Measurements from ENCODE around the gene DTNA.

The DTNA gene

DNA sequence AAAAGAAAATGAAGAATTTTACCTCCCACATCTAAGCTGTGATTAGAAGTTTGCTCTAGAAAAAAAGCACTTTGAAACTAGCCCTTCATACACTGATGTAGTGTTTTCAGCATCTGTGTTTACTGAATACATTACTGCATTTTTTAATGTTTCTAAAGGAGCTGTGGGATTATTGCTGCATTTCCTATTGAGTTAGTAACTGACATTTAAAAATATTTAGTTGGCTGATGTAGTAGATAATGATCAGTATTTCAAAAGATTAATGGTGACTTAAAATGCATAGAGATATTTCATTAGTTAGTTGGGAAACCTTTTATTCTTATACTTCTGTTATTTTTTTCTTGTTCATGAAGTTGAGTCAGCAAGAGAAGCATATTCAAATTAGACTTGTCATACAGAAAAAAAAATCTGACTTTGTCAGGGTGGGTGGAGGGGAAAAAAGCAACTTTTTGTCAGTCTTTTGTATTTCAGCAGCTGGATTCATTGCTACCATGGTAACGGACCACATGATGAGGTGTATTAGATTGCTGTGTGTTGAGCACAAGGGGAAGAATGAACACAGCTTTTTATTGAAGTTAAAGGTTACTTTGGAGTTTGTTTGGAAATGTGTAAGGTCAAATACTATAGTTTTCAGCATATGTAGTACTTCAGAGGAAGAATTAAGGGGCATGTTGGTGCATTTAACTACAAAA lies at the start of gene DTNA:
TSS of gene DTNA (plus strand) at position 549 of the 692 bp plus-strand sequence. CDS start 45,679 bp downstream, outside the sequence.
- TF ChIP-seq GATA3 (IDR thresholded peaks at IDR 0.05; ENCODE audit: low read depth, low read length) (no peak), GATA2 (IDR thresholded peaks at IDR 0.05; ENCODE audit: low read depth, low read length) (no peak)

DNA sequence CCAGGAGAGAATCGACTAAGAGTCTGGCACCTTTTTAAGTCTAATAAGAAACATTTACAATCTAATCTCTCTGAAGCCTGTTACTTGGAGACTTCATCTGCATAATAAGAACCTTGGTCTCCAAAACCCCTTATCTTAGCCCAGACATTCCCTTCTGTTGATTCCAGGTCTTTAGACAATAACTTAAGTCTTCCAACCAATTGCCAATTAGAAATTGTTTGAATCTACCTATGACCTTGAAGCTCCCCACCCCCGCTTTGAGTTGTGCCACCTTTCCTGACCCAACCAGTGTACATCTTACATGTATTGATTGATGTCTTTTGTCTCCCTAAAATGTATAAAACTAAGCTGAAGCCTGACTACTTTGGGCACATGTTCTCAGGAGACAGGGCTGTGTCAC lies 49.5 kb upstream of the DTNA start:
- TF ChIP-seq GATA3 (IDR thresholded peaks at IDR 0.05; ENCODE audit: low read depth, low read length), result no peak
- no peak for TF ChIP-seq GATA2 (IDR thresholded peaks at IDR 0.05; ENCODE audit: low read depth, low read length)

DNA sequence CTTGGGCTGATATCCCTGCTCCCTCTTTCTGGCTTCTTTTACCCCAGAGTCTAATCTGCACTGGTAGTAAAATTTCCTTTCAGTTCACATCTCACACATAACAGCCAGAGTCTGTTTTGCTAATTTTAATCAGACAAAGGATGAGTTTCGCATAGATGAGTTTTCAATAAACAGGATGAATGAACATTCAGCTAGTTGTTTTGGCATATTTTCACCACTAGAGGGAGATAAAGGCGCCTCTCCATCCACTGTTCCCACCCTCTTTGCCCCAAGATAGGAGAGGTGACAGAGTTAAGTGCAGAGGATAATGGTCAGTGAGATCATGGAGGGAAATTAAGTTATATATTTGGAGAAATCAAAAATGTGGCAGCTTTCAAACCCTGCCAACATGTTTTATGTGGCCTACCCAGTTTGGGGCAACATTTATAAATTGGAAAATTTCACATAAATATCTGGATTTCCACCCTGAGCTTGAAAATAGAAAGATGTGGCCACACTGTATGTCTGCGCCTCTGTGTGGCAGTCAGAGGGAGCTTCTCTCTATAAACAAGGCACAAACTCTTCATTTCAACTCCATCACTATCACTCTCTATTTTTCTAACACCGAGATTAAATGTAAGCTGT lies 48.5 kb upstream of the DTNA start:
- TF ChIP-seq GATA2 (IDR thresholded peaks at IDR 0.05; ENCODE audit: low read depth, low read length) (no peak), GATA3 (IDR thresholded peaks at IDR 0.05; ENCODE audit: low read depth, low read length) (no peak)

DNA sequence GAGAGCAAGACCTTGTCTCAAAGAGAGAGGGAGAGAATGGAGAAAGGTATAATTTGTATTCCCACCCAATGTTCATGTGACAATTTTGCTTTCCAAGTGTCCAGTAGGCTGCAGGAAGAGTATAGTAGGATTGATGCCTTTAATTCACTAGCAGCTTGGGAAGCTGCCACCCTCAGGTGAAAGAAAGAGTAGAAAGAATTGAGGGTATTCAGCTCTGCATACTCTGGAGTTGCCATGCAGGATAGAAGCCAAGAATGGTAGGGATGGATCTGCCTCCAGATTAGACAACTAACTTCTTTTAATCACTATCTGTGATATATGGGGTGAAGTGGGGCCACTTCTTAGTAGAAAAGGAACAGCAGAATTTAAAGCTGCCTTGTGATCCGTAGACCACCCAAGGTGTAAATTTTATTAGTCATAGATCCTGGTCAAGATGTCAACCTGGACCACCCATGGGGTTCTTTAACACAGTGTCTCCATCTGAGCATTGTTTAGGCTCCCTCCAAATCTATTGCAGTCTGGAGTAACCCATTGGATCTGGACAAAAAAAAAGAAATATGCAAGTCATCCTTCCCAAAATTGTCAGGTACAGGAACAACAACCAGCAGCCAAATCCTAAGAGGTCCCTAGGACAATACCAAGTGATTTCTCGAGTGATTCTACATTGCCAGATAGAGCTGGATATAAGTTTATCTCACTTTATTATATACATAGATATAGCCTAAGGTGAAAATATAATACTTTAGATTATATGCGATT lies 33.1 kb upstream of the DTNA start:
- no peak for TF ChIP-seq GATA3 (IDR thresholded peaks at IDR 0.05; ENCODE audit: low read depth, low read length)
- no peak for TF ChIP-seq GATA2 (IDR thresholded peaks at IDR 0.05; ENCODE audit: low read depth, low read length)

DNA sequence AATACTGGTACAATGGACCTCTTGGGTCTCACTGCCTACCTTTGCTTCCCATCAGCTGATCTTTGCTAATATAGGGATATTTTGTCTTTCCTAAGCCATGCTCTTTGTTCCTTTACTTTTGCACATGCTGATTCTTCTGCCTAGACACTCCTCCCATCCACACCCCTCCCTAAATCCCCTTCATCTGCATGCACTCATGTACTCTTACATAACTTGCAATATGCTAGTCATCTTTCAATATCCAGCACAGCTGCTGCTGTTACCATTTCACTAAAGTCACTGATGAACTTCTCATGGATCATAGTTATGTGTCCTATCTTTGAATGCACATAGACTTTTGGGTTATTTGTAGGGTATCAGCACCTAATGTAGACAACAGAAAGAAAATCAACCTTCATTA lies 18.5 kb upstream of the DTNA start:
- TF ChIP-seq GATA3 (IDR thresholded peaks at IDR 0.05; ENCODE audit: low read depth, low read length), result no peak
- no peak for TF ChIP-seq GATA2 (IDR thresholded peaks at IDR 0.05; ENCODE audit: low read depth, low read length)

DNA sequence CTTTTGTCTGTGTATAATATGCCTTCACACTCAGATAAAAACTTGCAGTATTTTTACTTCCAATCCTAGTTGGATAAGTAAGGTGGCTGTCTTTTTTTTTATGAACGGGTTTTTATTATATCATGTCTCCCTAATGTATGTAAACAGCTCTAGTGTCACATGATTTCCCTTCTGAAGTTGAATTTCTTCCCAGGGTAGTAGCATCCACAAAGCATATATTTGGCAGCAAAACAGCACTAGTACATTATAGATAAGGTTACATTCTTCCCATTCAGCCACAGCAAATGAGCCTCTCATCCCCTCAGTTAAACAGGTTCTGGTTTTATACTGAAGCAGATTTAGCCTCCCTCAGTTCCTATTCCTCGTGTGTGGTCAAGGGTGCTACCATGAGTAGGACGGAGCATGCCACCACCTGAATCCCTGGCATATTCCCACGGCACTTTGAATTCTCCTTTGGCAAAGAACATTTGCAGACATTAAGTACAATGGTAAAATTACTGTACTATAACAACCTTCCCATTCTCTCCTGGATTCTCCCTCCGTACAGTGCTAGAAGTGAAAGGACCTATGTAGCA lies 15.4 kb upstream of the DTNA start:
- TF ChIP-seq GATA3 (IDR thresholded peaks at IDR 0.05; ENCODE audit: low read depth, low read length), result no peak
- TF ChIP-seq GATA2 (IDR thresholded peaks at IDR 0.05; ENCODE audit: low read depth, low read length), result no peak

DNA sequence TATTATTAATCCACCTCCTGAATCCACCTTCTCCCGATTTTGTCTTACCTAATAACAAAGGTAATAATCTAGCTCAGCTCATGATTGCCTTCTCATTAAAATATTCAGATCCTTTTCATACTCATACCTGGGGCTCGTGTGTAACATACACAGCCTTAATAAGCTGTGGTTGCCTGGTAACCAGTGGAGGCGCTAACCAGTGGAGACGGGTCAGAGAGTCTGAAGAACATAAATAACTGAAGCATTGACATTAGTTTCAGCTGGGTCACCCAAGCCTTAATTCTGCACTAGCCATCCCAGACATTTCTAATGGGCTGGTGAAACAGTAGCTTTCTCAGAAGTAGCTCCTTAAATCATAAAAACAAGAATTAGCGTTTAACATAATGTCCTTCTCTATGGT lies 14.8 kb upstream of the DTNA start:
- TF ChIP-seq GATA3 (IDR thresholded peaks at IDR 0.05; ENCODE audit: low read depth, low read length) (no peak), GATA2 (IDR thresholded peaks at IDR 0.05; ENCODE audit: low read depth, low read length) (no peak)

DNA sequence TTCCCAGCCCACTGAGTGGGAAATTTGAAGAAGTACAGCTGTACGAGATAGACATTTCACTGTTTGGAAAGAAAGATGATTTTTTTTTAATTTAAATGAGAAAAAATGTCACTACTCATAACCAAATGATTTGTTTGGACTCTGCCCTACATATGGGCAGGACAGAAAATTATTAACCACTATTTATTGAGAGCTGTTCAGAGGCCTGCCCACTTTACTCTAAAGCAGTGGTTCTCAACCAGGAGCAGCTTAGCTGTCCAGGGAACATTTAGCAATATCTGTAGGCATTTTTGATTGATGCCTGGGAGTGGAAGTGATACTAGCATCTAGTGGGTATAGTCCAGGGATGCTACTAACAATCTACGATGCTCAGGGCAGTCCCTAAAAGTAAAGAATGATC lies 13.4 kb upstream of the DTNA start:
- TF ChIP-seq GATA2 (IDR thresholded peaks at IDR 0.05; ENCODE audit: low read depth, low read length), result no peak

DNA sequence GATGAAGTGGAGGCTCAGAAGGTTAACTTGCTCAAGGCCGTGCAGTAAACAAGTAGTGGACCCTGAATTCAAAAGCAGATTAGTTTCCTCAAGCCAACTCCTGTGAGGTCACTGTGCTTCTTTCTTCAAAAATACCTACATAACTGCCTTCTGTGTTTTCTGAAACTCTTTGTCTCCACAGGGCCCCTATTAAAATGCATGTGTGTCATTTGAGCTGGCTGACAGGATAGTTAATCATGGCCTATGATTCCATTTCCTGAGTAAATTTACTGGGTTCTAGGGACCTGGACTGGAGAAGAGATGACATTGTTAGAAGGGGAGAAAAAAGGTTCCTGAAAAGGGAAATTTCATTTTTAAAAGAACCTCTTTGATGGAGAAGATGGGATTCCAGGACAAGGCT lies 12.9 kb upstream of the DTNA start:
- TF ChIP-seq GATA3 (IDR thresholded peaks at IDR 0.05; ENCODE audit: low read depth, low read length) (no peak), GATA2 (IDR thresholded peaks at IDR 0.05; ENCODE audit: low read depth, low read length) (no peak)

DNA sequence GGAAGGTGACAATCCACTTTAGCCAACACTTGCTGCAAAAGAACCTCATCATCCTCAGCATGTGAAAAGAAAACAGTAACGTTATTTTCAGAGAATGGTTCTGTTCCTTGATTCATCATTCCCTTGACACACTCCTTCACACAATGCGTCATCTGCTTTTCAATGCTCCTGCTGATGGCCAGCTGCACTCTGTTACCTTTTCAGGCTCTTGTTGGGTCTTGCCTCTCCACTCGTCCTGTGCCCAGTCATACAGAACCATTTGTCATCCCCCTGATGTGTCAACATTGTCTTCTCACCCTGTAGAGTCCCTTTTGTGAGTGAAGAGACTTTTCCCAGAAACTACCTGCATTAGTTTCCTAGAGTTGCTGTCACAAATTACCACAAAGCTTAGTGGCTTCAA lies 12.2 kb upstream of the DTNA start:
- no peak for TF ChIP-seq GATA2 (IDR thresholded peaks at IDR 0.05; ENCODE audit: low read depth, low read length)
- no peak for TF ChIP-seq GATA3 (IDR thresholded peaks at IDR 0.05; ENCODE audit: low read depth, low read length)

DNA sequence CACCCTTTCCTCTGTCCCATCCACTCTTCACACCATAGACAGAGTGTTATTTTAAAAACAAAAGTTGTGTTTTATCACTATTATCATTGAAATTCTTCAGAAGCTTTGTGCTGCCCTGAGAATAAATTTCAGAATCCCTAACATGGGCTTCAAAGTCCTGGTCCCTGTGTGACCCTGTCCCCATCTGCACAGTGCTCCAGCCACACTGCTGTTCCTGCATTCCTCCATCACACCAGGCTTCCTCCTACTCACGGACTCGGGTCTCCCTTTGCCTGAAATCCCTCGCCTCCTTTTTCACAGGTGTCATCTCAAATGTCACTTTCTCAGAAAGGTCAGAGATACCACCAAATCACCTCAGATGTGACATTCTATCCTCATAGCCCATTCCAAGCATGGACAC lies 8.2 kb upstream of the DTNA start:
- TF ChIP-seq GATA2 (IDR thresholded peaks at IDR 0.05; ENCODE audit: low read depth, low read length), result no peak
- TF ChIP-seq GATA3 (IDR thresholded peaks at IDR 0.05; ENCODE audit: low read depth, low read length), result no peak

DNA sequence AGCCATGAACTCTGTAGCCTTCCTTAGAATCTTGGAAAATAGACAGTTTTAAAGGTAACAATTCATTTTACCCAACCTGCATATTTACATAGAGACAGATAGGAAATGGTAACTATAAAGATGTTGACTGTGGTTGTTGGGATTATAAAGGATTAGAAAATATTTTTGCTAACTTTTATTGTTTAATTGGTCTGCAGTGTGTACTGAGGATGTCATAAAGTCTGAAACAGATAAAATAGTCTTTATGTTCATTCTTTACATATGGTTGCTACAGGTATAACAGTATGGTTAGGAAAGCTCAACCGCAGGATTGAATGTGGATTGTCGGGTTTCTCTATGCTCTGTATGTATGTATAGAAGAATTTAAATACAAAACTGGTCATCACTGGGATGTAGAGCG lies 7.3 kb upstream of the DTNA start:
- no peak for TF ChIP-seq GATA2 (IDR thresholded peaks at IDR 0.05; ENCODE audit: low read depth, low read length)
- TF ChIP-seq GATA3 (IDR thresholded peaks at IDR 0.05; ENCODE audit: low read depth, low read length), result no peak

DNA sequence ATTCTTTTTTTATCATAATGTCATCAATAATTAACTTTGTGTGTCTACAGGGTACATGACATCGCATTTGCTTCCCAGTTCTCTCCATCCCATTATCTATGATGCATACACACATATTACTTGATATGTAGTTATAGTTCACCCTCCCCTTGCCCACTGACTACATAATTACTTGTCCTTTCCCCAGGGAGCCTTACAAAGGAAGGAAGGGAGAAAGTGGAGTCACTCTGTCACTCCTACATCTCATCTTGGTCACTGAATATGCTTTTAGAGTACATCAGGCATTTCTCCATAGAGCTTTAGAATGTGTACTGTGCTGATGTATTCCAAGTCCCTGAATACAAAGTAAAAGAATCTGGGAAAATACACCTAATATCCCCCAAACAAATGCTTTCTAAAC lies 6.0 kb upstream of the DTNA start:
- TF ChIP-seq GATA3 (IDR thresholded peaks at IDR 0.05; ENCODE audit: low read depth, low read length), result no peak
- TF ChIP-seq GATA2 (IDR thresholded peaks at IDR 0.05; ENCODE audit: low read depth, low read length), result no peak

DNA sequence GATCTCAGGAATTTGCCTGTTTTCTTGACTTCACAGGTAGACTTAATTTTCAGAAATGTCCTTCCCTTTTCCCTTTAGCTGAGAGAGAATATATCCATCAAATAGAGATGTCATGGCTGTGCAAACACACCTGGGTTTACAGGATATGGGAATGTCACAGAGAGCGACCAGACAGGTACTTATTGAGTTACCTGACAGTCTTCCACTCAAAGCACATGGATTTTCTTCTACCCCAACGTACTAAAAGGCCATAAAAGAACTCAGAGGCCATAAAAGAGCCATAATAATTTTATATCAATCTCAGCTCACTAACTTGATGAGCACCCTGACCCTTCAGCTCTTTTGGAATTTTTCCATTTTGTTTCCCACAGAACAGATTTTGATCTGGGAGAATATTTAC lies 5.3 kb upstream of the DTNA start:
- TF ChIP-seq GATA3 (IDR thresholded peaks at IDR 0.05; ENCODE audit: low read depth, low read length), result no peak
- TF ChIP-seq GATA2 (IDR thresholded peaks at IDR 0.05; ENCODE audit: low read depth, low read length), result no peak

All from SH-SY5Y (cell line).